Measurements from ENCODE around the gene TRABD. TPM values are rescaled to one million over a fixed set of nuclear protein-coding genes. Genes with fewer than 3 reads are reported as not detected.
A peak's percentile ranks its signal among the peaks of the same experiment; 100 is the strongest.

The TRABD gene
- total RNA-seq, 2 donors from 2014 or later: 82.8 to 110 TPM

- 19 to 46% methylated on average over 14 to 25 of the region's 31 CpGs for WGBS, 2 donors
- DNase-seq (peak; percentile 75 to 96 (median 90)), ATAC-seq (peak; percentile 54)
- H3K27ac ChIP-seq: peak overlapping the region; percentile 67 to 77 (median 72)
- H3K27me3 ChIP-seq: no peaks in the 10 kb centered on the region
- intact Hi-C loops (cut with DNase I): no loop called here
- peaks cover 44% of the 10 kb centered on the region for H3K4me1 ChIP-seq
- no peaks in the 10 kb centered on the region for H3K9me3 ChIP-seq
- TF ChIP-seq, protein P1, sequence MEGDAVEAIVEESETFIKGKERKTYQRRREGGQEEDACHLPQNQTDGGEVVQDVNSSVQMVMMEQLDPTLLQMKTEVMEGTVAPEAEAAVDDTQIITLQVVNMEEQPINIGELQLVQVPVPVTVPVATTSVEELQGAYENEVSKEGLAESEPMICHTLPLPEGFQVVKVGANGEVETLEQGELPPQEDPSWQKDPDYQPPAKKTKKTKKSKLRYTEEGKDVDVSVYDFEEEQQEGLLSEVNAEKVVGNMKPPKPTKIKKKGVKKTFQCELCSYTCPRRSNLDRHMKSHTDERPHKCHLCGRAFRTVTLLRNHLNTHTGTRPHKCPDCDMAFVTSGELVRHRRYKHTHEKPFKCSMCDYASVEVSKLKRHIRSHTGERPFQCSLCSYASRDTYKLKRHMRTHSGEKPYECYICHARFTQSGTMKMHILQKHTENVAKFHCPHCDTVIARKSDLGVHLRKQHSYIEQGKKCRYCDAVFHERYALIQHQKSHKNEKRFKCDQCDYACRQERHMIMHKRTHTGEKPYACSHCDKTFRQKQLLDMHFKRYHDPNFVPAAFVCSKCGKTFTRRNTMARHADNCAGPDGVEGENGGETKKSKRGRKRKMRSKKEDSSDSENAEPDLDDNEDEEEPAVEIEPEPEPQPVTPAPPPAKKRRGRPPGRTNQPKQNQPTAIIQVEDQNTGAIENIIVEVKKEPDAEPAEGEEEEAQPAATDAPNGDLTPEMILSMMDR (IDR thresholded peaks at IDR 0.05): no peak
- peak in 1 of 3 donors; percentile 42 for TF ChIP-seq POLR2A (IDR thresholded peaks at IDR 0.05)
- no peaks in the 10 kb centered on the region for H3K36me3 ChIP-seq (replicated peaks in 1 of 2; ENCODE audit: insufficient read depth in 1 of 2, low read depth in 2 of 2)
- no peak overlapping the region for H3K4me3 ChIP-seq
These were observed 3.3 kb upstream of the TRABD start for GRCh38 chr22:50182176-50183081.

DNA sequence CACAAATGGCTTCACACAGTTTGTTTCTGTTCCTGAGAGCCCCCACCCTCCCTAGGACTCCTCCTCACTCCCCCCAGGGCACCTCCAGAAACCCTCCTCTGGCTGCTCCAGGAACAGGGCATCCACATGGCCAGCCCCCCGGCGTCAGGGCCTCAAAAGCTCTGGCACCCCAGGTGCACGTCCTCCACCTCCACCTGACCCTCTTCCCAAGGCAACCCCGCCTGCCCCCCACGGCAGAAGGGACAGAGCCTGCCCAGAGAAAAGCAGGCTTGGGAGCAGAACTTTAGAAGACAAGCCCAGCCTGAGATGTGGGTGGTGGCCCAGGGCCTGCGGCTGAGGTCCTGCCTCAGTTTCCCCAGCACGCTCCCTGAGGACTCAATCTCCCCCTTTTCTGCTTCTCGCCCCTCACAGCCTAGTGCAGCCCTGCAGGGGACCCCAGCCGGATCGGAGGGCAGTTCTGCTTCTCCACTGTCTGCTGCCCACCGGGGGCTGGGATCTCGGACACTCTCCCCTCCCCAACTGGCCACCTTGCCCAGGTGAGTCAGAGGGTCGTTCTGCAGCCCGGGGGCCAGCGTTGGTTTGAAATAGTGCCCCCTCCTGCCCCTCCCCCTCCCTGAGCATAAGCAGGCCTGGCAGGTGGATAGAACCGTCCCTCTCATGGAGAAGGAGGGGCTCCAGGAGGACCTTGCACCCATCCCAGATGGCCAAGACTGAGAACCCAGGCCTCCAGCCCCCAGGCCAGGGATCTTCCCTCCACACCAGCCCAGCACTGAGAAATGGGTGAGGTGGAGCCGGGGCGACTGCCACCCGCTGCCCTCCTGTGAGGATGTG is 2.4 kb upstream of the TRABD start:
- intact Hi-C loops (cut with DNase I): no loop called here
- Histone ChIP-seq H3K4me3 (no peak overlapping the region), H3K9me3 (no peaks in the 10 kb centered on the region), H3K36me3 (replicated peaks in 1 of 2; ENCODE audit: insufficient read depth in 1 of 2, low read depth in 2 of 2) (no peaks in the 10 kb centered on the region), H3K27me3 (no peaks in the 10 kb centered on the region), H3K4me1 (peaks cover 48% of the 10 kb centered on the region), H3K27ac (peak overlapping the region; percentile 67 to 77 (median 72))
- DNase-seq (peak in 1 of 4 donors; percentile 27), ATAC-seq (no peak)
- WGBS, 2 donors: 58 to 71% methylated on average over 12 to 19 of the region's 19 CpGs
- TF ChIP-seq POLR2A (IDR thresholded peaks at IDR 0.05): no peak
- TF ChIP-seq, protein P1 (IDR thresholded peaks at IDR 0.05): no peak

- peak; percentile 30 for ATAC-seq
- DNase-seq: peak; percentile 76 to 90 (median 88)
- peaks cover 57% of the 10 kb centered on the region for H3K4me1 ChIP-seq
- intact Hi-C loops (cut with DNase I): no loop called here
- H3K27ac ChIP-seq: peak overlapping the region; percentile 67 to 77 (median 72)
- no peak overlapping the region for H3K4me3 ChIP-seq
- no peaks in the 10 kb centered on the region for H3K36me3 ChIP-seq (replicated peaks in 1 of 2; ENCODE audit: insufficient read depth in 1 of 2, low read depth in 2 of 2)
- no peaks in the 10 kb centered on the region for H3K9me3 ChIP-seq
- TF ChIP-seq, protein P1 (IDR thresholded peaks at IDR 0.05): no peak
- TF ChIP-seq POLR2A (IDR thresholded peaks at IDR 0.05): peak in 2 of 3 donors; percentile 13 to 14
- no peaks in the 10 kb centered on the region for H3K27me3 ChIP-seq
- 74 to 89% methylated on average over 6 to 27 of the region's 32 CpGs for WGBS, 2 donors
These were observed 1.5 kb upstream of the TRABD start for GRCh38 chr22:50184004-50184901.

GRCh38 chr22:50184902-50185374 is 775 bp upstream of the TRABD start:
- no peaks in the 10 kb centered on the region for H3K27me3 ChIP-seq
- no peak for ATAC-seq
- no peaks in the 10 kb centered on the region for H3K9me3 ChIP-seq
- H3K4me1 ChIP-seq: peaks cover 64% of the 10 kb centered on the region
- H3K27ac ChIP-seq: peak overlapping the region in 3 of 4 donors; percentile 25 to 75 (median 68)
- WGBS, 2 donors: 34% methylated on average over 61 of the region's 63 CpGs; no CpG with 5 or more reads in 1 of the 2 donors
- DNase-seq: peak in 1 of 4 donors; percentile 25
- intact Hi-C loops (cut with DNase I): no loop called here
- no peaks in the 10 kb centered on the region for H3K36me3 ChIP-seq (replicated peaks in 1 of 2; ENCODE audit: insufficient read depth in 1 of 2, low read depth in 2 of 2)
- no peak for TF ChIP-seq POLR2A (IDR thresholded peaks at IDR 0.05)
- no peak overlapping the region for H3K4me3 ChIP-seq
